CD4-positive, alpha-beta T cell (primary cell): ENCODE measurements around the gene BCL6B. TPM values are rescaled to one million over a fixed set of nuclear protein-coding genes. Genes with fewer than 3 reads are reported as not detected.

ENCODE experiments used
- ATAC-seq: fragments of 200-7000 bp; cut with Tn5 transposase; one replicate; pipeline ENCODE4 v1.10.0; 2022; ENCODE audit warnings: mild to moderate bottlenecking; ENCODE audit not compliant: poor library complexity
- CTCF ChIA-PET: fragments of 350-600 bp; sonication (Branson Sonifier 250); formaldehyde crosslinking; loops from one replicate; lab custom pipeline; 2021; ENCODE audit warnings: antibody characterized with exemption, inconsistent platforms; lab: Charles Lee
- POLR2A ChIA-PET: fragments of 350-600 bp; sonication (Branson Sonifier 250); formaldehyde crosslinking; loops from one replicate; lab custom pipeline; 2021; ENCODE audit warnings: antibody characterized with exemption, inconsistent platforms; lab: Charles Lee
- DNase-seq, 14 experiments: peaks; one replicate each; pipeline ENCODE4 v3.0.0-alpha.2; 2013 to 2020; ENCODE audit warnings: mixed read lengths in 2 of 14
- H3K27ac ChIP-seq, 2 donors: one replicate each; pipeline versions ENCODE4 v1.5.1 to v1.7.0; 2013; ENCODE audit warnings: low read length in 2 of 2, low read depth in 1 of 2, mild to moderate bottlenecking in 1 of 2
- H3K27me3 ChIP-seq, 2 experiments: 1 replicate in 1 of 2; 2 replicates in 1 of 2; pipeline versions ENCODE4 v1.6.1 to v1.7.0; 2013; ENCODE audit warnings: low read length in 2 of 2, control low read depth in 1 of 2, mild to moderate bottlenecking in 1 of 2, moderate library complexity in 1 of 2; ENCODE audit not compliant: insufficient read depth in 2 of 2, control insufficient read depth in 1 of 2
- H3K36me3 ChIP-seq: one replicate; pipeline ENCODE4 v1.6.1; 2013; ENCODE audit warnings: low read length, control low read depth; ENCODE audit not compliant: insufficient read depth
- H3K4me1 ChIP-seq: one replicate; pipeline ENCODE4 v1.6.1; 2013; ENCODE audit warnings: low read length, control low read depth; ENCODE audit not compliant: insufficient read depth
- H3K4me3 ChIP-seq: one replicate; pipeline ENCODE4 v1.5.1; 2013; ENCODE audit warnings: mild to moderate bottlenecking, low read length, moderate library complexity
- H3K9me3 ChIP-seq, 2 experiments: 1 replicate in 1 of 2; 2 replicates in 1 of 2; pipeline versions ENCODE4 v1.6.1 to v1.7.0; 2013; ENCODE audit warnings: low read length in 2 of 2, mild to moderate bottlenecking in 2 of 2, control low read depth in 1 of 2, moderate library complexity in 1 of 2; ENCODE audit not compliant: control insufficient read depth in 1 of 2, insufficient read depth in 1 of 2
- H3K27ac Mint-ChIP-seq: one replicate; pipeline ENCODE4 v1.8.0; 2020; ENCODE audit warnings: mixed read lengths
- H3K27me3 Mint-ChIP-seq: one replicate; pipeline ENCODE4 v1.8.0; 2021; ENCODE audit warnings: mixed read lengths
- H3K36me3 Mint-ChIP-seq: one replicate; pipeline ENCODE4 v1.8.0; 2021; ENCODE audit warnings: low read depth, mixed read lengths
- H3K4me1 Mint-ChIP-seq: one replicate; pipeline ENCODE4 v1.8.0; 2021; ENCODE audit warnings: low read depth, mixed read lengths
- H3K4me3 Mint-ChIP-seq: one replicate; pipeline ENCODE4 v1.8.0; 2020; ENCODE audit warnings: mild to moderate bottlenecking, mixed read lengths
- H3K9me3 Mint-ChIP-seq: one replicate; pipeline ENCODE4 v1.8.0; 2020; ENCODE audit warnings: mixed read lengths
- intact Hi-C, 2 experiments: fragments of 100-400 bp; cut with DNase I in 1 of 2; cut with micrococcal nuclease in 1 of 2; formaldehyde crosslinking; loops; one replicate each; pipeline versions ENCODE4 v1.15.1 to v1.9.0; 2023 to 2025; cut with DNase I, micrococcal nuclease
- total RNA-seq, 174 experiments: library from RNA in 2 of 174; stranded (reverse) in 2 of 174; gene quantifications; one replicate each; pipeline ENCODE4 v1.2.3 and lab custom pipeline; 2021 to 2026
- TF ChIP-seq, protein P1 (sequence below): fragments of 200-600 bp; IDR thresholded peaks from one replicate; pipeline ENCODE4 v1.8.0; 2022; ENCODE audit warnings: antibody characterized with exemption, mild to moderate bottlenecking

Gene BCL6B
- total RNA-seq, 2 experiments from 2014 or later: not detected

DNA sequence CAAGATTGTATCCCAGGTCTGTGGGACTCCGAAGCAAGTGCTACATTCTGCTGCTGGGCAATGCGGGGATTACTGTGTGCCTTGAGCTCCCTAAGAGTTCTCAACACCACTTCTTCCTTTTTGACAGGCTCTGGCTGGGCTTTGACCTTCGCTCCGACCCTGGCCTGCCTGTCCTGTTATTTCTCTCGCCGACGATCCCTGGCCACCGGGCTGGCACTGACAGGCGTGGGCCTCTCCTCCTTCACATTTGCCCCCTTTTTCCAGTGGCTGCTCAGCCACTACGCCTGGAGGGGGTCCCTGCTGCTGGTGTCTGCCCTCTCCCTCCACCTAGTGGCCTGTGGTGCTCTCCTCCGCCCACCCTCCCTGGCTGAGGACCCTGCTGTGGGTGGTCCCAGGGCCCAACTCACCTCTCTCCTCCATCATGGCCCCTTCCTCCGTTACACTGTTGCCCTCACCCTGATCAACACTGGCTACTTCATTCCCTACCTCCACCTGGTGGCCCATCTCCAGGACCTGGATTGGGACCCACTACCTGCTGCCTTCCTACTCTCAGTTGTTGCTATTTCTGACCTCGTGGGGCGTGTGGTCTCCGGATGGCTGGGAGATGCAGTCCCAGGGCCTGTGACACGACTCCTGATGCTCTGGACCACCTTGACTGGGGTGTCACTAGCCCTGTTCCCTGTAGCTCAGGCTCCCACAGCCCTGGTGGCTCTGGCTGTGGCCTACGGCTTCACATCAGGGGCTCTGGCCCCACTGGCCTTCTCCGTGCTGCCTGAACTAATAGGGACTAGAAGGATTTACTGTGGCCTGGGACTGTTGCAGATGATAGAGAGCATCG is 15.4 kb downstream of the BCL6B start:
- intact Hi-C loops: loop anchor here in 1 of 2 experiments (5.0 to 10.0 kb wide), 3 partner anchors 444 to 817 kb away; partner anchors contain the start of genes CYB5D1, NAA38, POLR2A and SLC35G6
- H3K4me1 ChIP-seq: peaks cover 62% of the 10 kb centered on the region
- Mint-ChIP-seq H3K27ac (peak overlapping the region; percentile 38), H3K36me3 (peaks cover 8% of the 10 kb centered on the region), H3K27me3 (no peaks in the 10 kb centered on the region), H3K9me3 (no peaks in the 10 kb centered on the region), H3K4me3 (peak overlapping the region; percentile 59), H3K4me1 (peaks cover 66% of the 10 kb centered on the region)
- peak in 1 of 14 experiments; percentile 23 for DNase-seq
- H3K27me3 ChIP-seq: peaks cover 0 to 3% of the 10 kb centered on the region in 2 experiments
- ChIA-PET POLR2A (interaction anchor here (0.9 to 1.4 kb wide), 3 partner anchors 8 to 16 kb away, joined by 3 to 5 read pairs (median 4); no protein-coding TSS in a partner anchor), CTCF (interaction anchor here (1.0 kb wide), 1 partner anchor 16 kb away, joined by 4 read pairs; no protein-coding TSS in a partner anchor)
- no peaks in the 10 kb centered on the region for H3K36me3 ChIP-seq
- ATAC-seq: no peak
- H3K4me3 ChIP-seq: no peak overlapping the region
- no peak overlapping the region for H3K27ac ChIP-seq
- H3K9me3 ChIP-seq: peaks cover 0 to 5% of the 10 kb centered on the region in 2 experiments
- TF ChIP-seq, protein P1, sequence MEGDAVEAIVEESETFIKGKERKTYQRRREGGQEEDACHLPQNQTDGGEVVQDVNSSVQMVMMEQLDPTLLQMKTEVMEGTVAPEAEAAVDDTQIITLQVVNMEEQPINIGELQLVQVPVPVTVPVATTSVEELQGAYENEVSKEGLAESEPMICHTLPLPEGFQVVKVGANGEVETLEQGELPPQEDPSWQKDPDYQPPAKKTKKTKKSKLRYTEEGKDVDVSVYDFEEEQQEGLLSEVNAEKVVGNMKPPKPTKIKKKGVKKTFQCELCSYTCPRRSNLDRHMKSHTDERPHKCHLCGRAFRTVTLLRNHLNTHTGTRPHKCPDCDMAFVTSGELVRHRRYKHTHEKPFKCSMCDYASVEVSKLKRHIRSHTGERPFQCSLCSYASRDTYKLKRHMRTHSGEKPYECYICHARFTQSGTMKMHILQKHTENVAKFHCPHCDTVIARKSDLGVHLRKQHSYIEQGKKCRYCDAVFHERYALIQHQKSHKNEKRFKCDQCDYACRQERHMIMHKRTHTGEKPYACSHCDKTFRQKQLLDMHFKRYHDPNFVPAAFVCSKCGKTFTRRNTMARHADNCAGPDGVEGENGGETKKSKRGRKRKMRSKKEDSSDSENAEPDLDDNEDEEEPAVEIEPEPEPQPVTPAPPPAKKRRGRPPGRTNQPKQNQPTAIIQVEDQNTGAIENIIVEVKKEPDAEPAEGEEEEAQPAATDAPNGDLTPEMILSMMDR: no peak

DNA sequence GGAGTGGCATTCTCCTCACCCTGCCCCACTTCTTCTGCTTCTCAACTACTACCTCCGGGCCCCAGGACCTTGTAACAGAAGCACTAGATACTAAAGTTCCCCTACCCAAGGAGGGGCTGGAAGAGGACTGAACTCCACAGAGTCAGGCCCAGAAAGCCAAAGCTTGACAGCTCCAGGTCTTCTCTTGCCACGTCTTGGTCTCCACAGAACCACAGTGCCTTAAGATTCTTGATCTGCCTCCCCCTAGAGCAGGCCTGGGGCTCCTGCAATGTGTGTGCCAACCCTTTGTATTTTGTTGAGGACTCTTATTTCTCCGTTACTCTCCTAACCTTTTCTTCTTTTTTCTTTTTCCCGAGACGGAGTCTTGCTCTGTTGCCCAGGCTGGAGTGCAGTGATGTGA is 17.0 kb downstream of the BCL6B start:
- CTCF ChIA-PET: no interaction called here
- peak overlapping the region; percentile 83 for H3K4me3 Mint-ChIP-seq
- POLR2A ChIA-PET: interaction anchor here (1.0 kb wide), 1 partner anchor 25 kb away, joined by 3 read pairs; a partner anchor contains a TSS
- no peaks in the 10 kb centered on the region for H3K36me3 ChIP-seq
- H3K4me1 ChIP-seq: peaks cover 60% of the 10 kb centered on the region
- DNase-seq: peak in 2 of 14 experiments; percentile 42 to 58
- peaks cover 0 to 5% of the 10 kb centered on the region in 2 experiments for H3K27me3 ChIP-seq
- H3K9me3 Mint-ChIP-seq: no peaks in the 10 kb centered on the region
- TF ChIP-seq, protein P1: no peak
- peaks cover 59% of the 10 kb centered on the region for H3K4me1 Mint-ChIP-seq
- H3K4me3 ChIP-seq: no peak overlapping the region
- H3K9me3 ChIP-seq: peaks cover 0 to 7% of the 10 kb centered on the region in 2 experiments
- no peaks in the 10 kb centered on the region for H3K27me3 Mint-ChIP-seq
- no peak for ATAC-seq
- peak overlapping the region; percentile 65 for H3K27ac Mint-ChIP-seq
- peaks cover 8% of the 10 kb centered on the region for H3K36me3 Mint-ChIP-seq
- intact Hi-C loops: loop anchor here (5.0 to 10.0 kb wide), 6 partner anchors 312 to 815 kb away; partner anchors contain the start of genes TP53 (in 2 of the 2), WRAP53 (in 2 of the 2), CYB5D1 (in 1 of the 2) and KCTD11 (in 1 of the 2)
- H3K27ac ChIP-seq: no peak overlapping the region
